Stimulated activated naive CD8-positive, alpha-beta T cell treated with anti-CD3 and anti-CD28 coated beads, Interleukin-15, Interleukin-2, amounts not matched to agents 100 U/mL and 50 U/mL, for 24 hours (primary cell): ENCODE results near the gene CHCHD3.

ENCODE experiments used
- ATAC-seq: fragments of 150-1000 bp; cut with Tn5 transposase; one replicate; pipeline ENCODE4 v1.10.0; 2021
- DNase-seq: peaks from one replicate; pipeline ENCODE4 v3.0.0; 2021

The CHCHD3 gene

GRCh38 chr7:133081599-133082389 lies at the start of gene CHCHD3:
Gene CHCHD3, minus strand, starts transcription at chr7:133082090. Its CDS starts 153 bp downstream, at chr7:133081937.
- peak; percentile 99 for ATAC-seq
- DNase-seq: peak; percentile 94

- DNase-seq: no peak
- ATAC-seq: no peak
Observed at GRCh38 chr7:133130166-133130565, 48.3 kb upstream of the CHCHD3 start.

DNA sequence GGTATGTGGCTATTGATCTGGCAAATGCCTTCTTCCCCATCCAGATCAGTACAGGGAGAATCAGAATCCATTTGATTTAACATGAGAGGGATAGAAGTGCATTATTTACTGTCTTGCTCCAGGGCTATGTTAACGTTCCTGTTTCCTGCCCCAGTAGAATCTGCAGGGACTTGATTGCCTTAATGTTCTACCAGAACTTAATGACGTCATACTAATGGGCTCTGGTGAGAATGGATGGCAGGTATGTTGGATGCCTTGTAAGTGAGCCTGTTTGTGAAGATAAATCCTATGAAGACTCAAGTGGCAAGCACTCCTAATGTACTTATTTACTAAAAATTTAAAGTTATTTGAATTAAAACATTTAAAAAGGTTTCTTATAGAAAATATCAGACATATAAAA lies 44.5 kb upstream of the CHCHD3 start:
- DNase-seq (no peak), ATAC-seq (no peak)

GRCh38 chr7:133124974-133125373 lies 43.1 kb upstream of the CHCHD3 start:
- no peak for DNase-seq
- no peak for ATAC-seq

DNA sequence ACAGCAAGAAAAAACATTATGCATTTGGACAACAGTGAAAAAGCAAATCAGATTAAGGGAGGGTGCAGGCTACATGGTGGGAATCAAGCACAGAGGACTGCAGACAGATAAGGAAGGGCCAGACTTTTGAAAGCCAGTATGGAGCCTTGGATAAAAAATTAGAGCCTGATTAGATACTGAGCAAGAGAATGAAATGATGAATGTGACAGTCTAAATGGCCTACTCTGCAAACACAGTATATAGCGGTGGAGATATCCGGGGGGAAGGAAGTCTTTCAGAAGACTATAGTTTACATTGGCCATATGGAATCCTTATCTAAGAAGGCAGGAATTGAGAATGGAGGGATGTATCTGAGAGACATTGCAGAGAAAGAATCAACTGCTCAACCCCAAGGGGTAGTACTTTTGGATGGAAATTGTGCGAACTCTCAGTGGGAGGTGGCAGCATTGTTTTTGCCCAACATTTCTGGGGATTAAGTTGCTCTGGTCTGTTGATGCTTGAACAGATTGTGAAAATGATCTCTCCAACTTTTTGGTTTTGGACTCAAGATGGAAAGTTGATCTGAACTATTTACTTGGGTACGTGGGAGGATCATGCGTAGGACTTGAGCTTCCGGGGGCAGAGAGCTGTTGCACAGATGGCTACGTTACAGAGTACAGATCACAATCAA lies 39.4 kb upstream of the CHCHD3 start:
- no peak for DNase-seq
- ATAC-seq: no peak

DNA sequence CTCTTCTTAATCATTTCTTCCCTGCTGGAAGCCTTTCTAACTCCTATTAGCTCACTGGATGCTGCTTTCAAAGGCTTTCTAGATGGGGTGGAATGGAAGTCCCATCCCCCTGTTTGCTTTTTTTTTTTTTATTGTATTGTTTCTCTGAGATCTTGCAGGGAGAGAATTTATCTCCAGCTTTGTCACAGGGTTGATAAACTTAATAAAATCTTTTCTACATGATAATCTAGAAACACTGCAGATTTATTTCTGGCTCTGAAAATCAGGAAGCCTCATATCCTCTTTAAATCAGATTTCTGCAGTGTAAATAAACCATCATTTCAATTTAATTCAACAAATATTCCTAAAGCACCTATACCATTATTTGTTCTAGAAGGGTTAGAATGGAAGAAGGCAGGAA lies 37.2 kb upstream of the CHCHD3 start:
- no peak for DNase-seq
- no peak for ATAC-seq

- no peak for DNase-seq
- no peak for ATAC-seq
Observed at GRCh38 chr7:133118261-133118660, 36.4 kb upstream of the CHCHD3 start.

DNA sequence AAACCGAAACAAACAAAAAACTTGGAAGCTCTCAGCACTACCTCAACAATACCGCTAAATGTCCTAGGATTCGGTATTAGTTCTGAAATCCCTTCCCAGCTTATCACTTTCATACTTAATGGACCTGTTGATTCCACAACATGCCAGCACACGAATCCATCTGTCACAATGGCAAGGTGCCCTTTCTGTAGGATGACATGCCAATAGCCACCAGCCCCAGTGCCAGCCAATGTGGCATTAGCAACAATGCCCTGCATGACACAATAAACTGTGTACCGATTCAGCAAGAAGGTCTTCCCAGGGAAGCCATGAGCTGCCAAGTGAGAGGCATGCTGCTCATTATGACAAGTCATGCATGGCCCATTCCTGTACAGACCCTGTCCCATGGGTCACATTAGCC lies 35.6 kb upstream of the CHCHD3 start:
- DNase-seq (no peak), ATAC-seq (no peak)

DNA sequence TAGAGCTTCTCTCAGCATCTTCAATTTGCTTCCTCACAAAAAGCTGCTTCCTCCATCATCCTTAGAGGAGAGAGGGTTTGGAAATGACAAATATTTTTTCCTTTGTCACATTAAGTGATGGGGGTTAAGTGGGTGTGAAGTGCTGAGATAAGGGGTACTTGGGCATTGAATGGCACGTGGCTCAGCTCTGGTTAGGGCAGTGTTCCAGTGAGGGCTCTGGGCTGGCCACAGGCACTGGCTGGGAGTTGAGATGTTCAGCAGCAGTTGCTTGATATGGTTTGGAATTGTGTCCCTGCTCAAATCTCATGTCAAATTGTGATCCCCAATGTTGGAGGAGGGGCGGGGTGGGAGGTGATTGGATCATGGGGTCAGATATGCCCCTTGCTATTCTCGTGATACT lies 33.7 kb upstream of the CHCHD3 start:
- ATAC-seq (no peak), DNase-seq (no peak)

- ATAC-seq (peak; percentile 23), DNase-seq (no peak)
Observed at GRCh38 chr7:133114519-133114918, 32.6 kb upstream of the CHCHD3 start.

- no peak for DNase-seq
- no peak for ATAC-seq
Observed at GRCh38 chr7:133112976-133113375, 31.1 kb upstream of the CHCHD3 start.

GRCh38 chr7:133112335-133112734 lies 30.4 kb upstream of the CHCHD3 start:
- no peak for DNase-seq
- no peak for ATAC-seq

GRCh38 chr7:133110312-133110711 lies 28.4 kb upstream of the CHCHD3 start:
- DNase-seq (no peak), ATAC-seq (no peak)

DNA sequence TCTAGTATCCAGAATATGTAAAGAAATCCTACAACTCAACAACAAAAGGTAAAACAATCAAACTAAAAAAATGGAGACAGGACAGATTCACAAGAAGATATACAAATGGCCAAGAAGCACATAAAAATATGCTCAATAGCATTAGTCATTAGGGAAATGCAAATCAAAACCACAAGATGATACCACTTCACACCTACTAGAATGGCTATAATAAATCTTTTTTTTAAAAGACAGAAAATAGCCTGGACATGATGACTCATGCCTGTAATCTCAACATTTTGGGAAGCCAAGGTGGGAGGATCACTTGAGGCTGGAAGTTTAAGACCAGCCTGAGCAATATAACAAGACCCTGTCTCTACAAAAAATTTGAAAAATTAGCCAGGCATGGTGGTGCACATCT lies 27.9 kb upstream of the CHCHD3 start:
- no peak for DNase-seq

GRCh38 chr7:133108023-133108422 lies 26.1 kb upstream of the CHCHD3 start:
- no peak for DNase-seq
- ATAC-seq: no peak

More for the DNA sequence above, 27.9 kb upstream of the CHCHD3 start:
- no peak for ATAC-seq

- no peak for DNase-seq
- no peak for ATAC-seq
Observed at GRCh38 chr7:133102276-133103060, 20.6 kb upstream of the CHCHD3 start.

GRCh38 chr7:133099633-133100286 lies 17.9 kb upstream of the CHCHD3 start:
- no peak for ATAC-seq

DNA sequence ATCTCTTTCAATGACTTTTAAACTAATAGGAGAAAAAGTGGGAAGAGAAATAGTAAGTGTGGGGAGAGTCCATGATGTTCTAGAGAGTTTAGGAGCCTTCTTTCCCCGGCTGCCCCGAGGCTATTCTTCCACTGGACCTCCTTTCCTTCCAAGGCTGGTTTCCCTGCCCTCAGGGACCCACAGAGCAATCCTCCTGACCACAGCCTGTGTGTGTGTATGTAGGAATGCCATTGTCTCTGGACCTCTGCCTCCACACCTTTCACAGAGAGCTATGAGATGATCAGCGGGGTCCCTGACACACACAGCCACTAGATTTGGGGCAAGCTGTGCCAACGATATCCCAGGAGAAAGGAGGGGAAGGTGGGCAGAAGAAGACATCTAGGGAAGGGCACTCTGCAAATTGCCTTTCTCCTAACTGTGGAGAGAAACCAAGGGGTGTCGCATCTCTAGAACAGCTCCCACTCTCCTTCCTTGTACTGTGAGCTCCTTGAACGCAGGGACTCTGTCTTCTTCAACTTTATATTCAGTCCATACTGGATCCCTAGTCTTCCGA lies 13.3 kb upstream of the CHCHD3 start:
- DNase-seq: no peak
- no peak for ATAC-seq

More at GRCh38 chr7:133099633-133100286, 17.9 kb upstream of the CHCHD3 start:
- no peak for DNase-seq

- DNase-seq (no peak), ATAC-seq (no peak)
Observed at GRCh38 chr7:133091943-133092464, 10.1 kb upstream of the CHCHD3 start.

- no peak for DNase-seq
- ATAC-seq: no peak
Observed at GRCh38 chr7:133082390-133082766, 488 bp upstream of the CHCHD3 start.

- DNase-seq: peak; percentile 15
Observed at GRCh38 chr7:133081119-133081598, 731 bp downstream of the CHCHD3 start.

GRCh38 chr7:133079296-133079695 lies 2.6 kb downstream of the CHCHD3 start:
- ATAC-seq (no peak), DNase-seq (no peak)

More at GRCh38 chr7:133081119-133081598, 731 bp downstream of the CHCHD3 start:
- ATAC-seq: no peak
